ENCODE data around the gene PBXIP1. TPM values are rescaled to one million over a fixed set of nuclear protein-coding genes. Genes with fewer than 3 reads are reported as not detected.

PBXIP1 gene
- total and polyA plus RNA-seq, 2 of the 13 experiments (the other 11 are each of a cell fraction or from before 2014, with no cell fraction given), result 16.3 to 31.9 TPM

DNA sequence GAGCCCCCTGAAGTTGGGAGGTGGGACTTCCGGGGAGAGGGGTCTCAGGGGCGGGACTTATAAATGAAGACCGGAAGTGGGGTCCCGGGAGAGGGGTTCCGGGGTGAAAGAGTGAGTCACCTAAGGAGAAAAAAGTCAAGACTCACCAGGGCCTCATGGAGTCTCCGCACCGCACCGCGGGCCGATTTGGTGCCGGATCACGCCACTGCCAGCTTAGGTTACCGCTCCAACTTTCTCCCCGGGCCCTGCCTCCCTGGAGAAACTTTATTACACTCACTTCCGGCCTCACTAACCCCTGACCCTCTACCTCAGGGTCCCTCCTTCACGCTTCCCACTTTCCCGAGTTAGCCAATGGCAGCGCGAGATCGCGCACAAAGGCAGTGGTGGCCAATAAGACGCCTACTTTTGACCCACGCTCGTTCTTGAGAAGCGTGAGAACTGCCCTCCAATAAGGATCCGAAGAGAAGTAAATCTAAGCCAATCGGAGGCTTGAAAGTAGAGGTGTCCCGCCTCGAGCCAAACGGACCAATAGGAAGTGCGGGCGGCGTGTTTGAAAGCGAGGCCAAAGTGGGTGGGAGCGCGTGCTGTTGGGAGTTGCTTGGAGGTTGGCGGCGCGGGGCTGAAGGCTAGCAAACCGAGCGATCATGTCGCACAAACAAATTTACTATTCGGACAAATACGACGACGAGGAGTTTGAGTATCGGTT, 18.4 kb upstream of the PBXIP1 start, which contains the start of gene CKS1B (continued):
- TF ChIP-seq, protein P1, sequence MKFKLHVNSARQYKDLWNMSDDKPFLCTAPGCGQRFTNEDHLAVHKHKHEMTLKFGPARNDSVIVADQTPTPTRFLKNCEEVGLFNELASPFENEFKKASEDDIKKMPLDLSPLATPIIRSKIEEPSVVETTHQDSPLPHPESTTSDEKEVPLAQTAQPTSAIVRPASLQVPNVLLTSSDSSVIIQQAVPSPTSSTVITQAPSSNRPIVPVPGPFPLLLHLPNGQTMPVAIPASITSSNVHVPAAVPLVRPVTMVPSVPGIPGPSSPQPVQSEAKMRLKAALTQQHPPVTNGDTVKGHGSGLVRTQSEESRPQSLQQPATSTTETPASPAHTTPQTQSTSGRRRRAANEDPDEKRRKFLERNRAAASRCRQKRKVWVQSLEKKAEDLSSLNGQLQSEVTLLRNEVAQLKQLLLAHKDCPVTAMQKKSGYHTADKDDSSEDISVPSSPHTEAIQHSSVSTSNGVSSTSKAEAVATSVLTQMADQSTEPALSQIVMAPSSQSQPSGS (CRISPR knock-in tag; IDR thresholded peaks at IDR 0.05), result no peak
- no peak for TF ChIP-seq ZNF615 (CRISPR knock-in tag; IDR thresholded peaks at IDR 0.05; ENCODE audit: borderline replicate concordance)
- TF ChIP-seq ZNF841 (CRISPR knock-in tag; IDR thresholded peaks at IDR 0.05; ENCODE audit: borderline replicate concordance), result 0 out of 2 replicates have a peak, but pooled peaks have one; percentile 26
- no peak for TF ChIP-seq EHMT2 (IDR thresholded peaks at IDR 0.05; ENCODE audit: borderline replicate concordance, low read depth, low read length)
- TF ChIP-seq ELF3 (CRISPR knock-in tag; IDR thresholded peaks at IDR 0.05), result no peak; the same call in 1 of the 2 replicates
- no peak for TF ChIP-seq ZNF329 (CRISPR knock-in tag; IDR thresholded peaks at IDR 0.05; ENCODE audit: low read depth)
- TF ChIP-seq HMG20A (CRISPR knock-in tag; IDR thresholded peaks at IDR 0.05; ENCODE audit: borderline replicate concordance), result no peak
- TF ChIP-seq ZNF234 (CRISPR knock-in tag; conservative IDR thresholded peaks at IDR 0.05), result no peak
- TF ChIP-seq, protein P2, sequence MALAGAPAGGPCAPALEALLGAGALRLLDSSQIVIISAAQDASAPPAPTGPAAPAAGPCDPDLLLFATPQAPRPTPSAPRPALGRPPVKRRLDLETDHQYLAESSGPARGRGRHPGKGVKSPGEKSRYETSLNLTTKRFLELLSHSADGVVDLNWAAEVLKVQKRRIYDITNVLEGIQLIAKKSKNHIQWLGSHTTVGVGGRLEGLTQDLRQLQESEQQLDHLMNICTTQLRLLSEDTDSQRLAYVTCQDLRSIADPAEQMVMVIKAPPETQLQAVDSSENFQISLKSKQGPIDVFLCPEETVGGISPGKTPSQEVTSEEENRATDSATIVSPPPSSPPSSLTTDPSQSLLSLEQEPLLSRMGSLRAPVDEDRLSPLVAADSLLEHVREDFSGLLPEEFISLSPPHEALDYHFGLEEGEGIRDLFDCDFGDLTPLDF (CRISPR knock-in tag; IDR thresholded peaks at IDR 0.05), result no peak
- TF ChIP-seq REXO4 (CRISPR knock-in tag; IDR thresholded peaks at IDR 0.05; ENCODE audit: borderline replicate concordance), result no peak; the same call in 1 of the 2 replicates
- TF ChIP-seq ZSCAN30 (CRISPR knock-in tag; IDR thresholded peaks at IDR 0.05), result no peak
- no peak for TF ChIP-seq KDM1A (CRISPR knock-in tag; IDR thresholded peaks at IDR 0.05)
- TF ChIP-seq PHF21A (CRISPR knock-in tag; IDR thresholded peaks at IDR 0.05), result no peak; the same call in 1 of the 2 replicates
- TF ChIP-seq, protein P3, sequence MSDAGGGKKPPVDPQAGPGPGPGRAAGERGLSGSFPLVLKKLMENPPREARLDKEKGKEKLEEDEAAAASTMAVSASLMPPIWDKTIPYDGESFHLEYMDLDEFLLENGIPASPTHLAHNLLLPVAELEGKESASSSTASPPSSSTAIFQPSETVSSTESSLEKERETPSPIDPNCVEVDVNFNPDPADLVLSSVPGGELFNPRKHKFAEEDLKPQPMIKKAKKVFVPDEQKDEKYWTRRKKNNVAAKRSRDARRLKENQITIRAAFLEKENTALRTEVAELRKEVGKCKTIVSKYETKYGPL (CRISPR knock-in tag; IDR thresholded peaks at IDR 0.05), result no peak
- TF ChIP-seq REL (CRISPR knock-in tag; conservative IDR thresholded peaks at IDR 0.05), result peak; percentile 97; the same call in 1 of the 2 replicates
- TF ChIP-seq ZSCAN9 (CRISPR knock-in tag; IDR thresholded peaks at IDR 0.05; ENCODE audit: borderline replicate concordance), result no peak
- TF ChIP-seq, protein P4, sequence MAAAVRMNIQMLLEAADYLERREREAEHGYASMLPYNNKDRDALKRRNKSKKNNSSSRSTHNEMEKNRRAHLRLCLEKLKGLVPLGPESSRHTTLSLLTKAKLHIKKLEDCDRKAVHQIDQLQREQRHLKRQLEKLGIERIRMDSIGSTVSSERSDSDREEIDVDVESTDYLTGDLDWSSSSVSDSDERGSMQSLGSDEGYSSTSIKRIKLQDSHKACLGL (CRISPR knock-in tag; IDR thresholded peaks at IDR 0.05), result peak; percentile 99; the same call in 1 of the 2 replicates
- TF ChIP-seq ZNF567 (CRISPR knock-in tag; IDR thresholded peaks at IDR 0.05; ENCODE audit: borderline replicate concordance), result no peak
- no peak for TF ChIP-seq HOXA7 (CRISPR knock-in tag; IDR thresholded peaks at IDR 0.05)
- TF ChIP-seq, protein P5, sequence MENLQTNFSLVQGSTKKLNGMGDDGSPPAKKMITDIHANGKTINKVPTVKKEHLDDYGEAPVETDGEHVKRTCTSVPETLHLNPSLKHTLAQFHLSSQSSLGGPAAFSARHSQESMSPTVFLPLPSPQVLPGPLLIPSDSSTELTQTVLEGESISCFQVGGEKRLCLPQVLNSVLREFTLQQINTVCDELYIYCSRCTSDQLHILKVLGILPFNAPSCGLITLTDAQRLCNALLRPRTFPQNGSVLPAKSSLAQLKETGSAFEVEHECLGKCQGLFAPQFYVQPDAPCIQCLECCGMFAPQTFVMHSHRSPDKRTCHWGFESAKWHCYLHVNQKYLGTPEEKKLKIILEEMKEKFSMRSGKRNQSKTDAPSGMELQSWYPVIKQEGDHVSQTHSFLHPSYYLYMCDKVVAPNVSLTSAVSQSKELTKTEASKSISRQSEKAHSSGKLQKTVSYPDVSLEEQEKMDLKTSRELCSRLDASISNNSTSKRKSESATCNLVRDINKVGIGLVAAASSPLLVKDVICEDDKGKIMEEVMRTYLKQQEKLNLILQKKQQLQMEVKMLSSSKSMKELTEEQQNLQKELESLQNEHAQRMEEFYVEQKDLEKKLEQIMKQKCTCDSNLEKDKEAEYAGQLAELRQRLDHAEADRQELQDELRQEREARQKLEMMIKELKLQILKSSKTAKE (CRISPR knock-in tag; IDR thresholded peaks at IDR 0.05; ENCODE audit: borderline replicate concordance), result no peak
- TF ChIP-seq NRL (CRISPR knock-in tag; IDR thresholded peaks at IDR 0.05; ENCODE audit: borderline replicate concordance), result no peak; the same call in 1 of the 2 replicates
- TF ChIP-seq TBX2 (CRISPR knock-in tag; IDR thresholded peaks at IDR 0.05; ENCODE audit: borderline replicate concordance), result 0 out of 2 replicates have a peak, but pooled peaks have one; percentile 52
- no peak for TF ChIP-seq ARHGAP35 (CRISPR knock-in tag; IDR thresholded peaks at IDR 0.05; ENCODE audit: borderline replicate concordance)
- TF ChIP-seq PCBP1 (IDR thresholded peaks at IDR 0.05; ENCODE audit: borderline replicate concordance, low read depth, low read length), result 0 out of 2 replicates have a peak, but pooled peaks have one; percentile 29
- no peak for TF ChIP-seq NR3C1 (CRISPR knock-in tag; IDR thresholded peaks at IDR 0.05)
